Keratinocyte (primary cell): ENCODE results near the gene PCP4L1. TPM values are rescaled to one million over a fixed set of nuclear protein-coding genes. Genes with fewer than 3 reads are reported as not detected.

ENCODE experiments used
- DNase-seq: peaks from one replicate; pipeline ENCODE4 v3.0.0-alpha.2; 2011; ENCODE audit warnings: low read depth, missing footprints, low spot score
- FAIRE-seq: peaks from 2 replicates; lab custom pipeline; 2011; peaks lifted over from hg19 to GRCh38; lab: Jason Lieb, UNC
- H2AFZ ChIP-seq: 2 replicates; pipeline ENCODE4 v1.6.0; 2012; ENCODE audit warnings: low read length, control low read depth, inconsistent platforms; ENCODE audit not compliant: control insufficient read depth
- H3K27ac ChIP-seq: 2 replicates; pipeline ENCODE4 v1.5.1; 2011; ENCODE audit warnings: low read length; ENCODE audit not compliant: control insufficient read depth, insufficient read depth
- H3K27me3 ChIP-seq: 3 replicates; pipeline ENCODE4 v1.6.0; 2011; ENCODE audit warnings: low read length; ENCODE audit not compliant: control insufficient read depth, insufficient read depth; ENCODE audit errors: extremely low read depth
- H3K36me3 ChIP-seq, 2 experiments: 2 replicates in 1 of 2; 3 replicates in 1 of 2; pipeline ENCODE4 v1.5.1; 2011; ENCODE audit warnings: low read length in 2 of 2, mild to moderate bottlenecking in 1 of 2; ENCODE audit not compliant: control insufficient read depth in 2 of 2, insufficient read depth in 2 of 2; ENCODE audit errors: extremely low read depth in 1 of 2
- H3K4me1 ChIP-seq: 3 replicates; pipeline ENCODE4 v1.5.1; 2011; ENCODE audit warnings: low read length; ENCODE audit not compliant: control insufficient read depth, insufficient read depth; ENCODE audit errors: extremely low read depth
- H3K4me2 ChIP-seq: 3 replicates; pipeline ENCODE4 v1.6.0; 2011; ENCODE audit warnings: low read depth, low read length; ENCODE audit not compliant: control insufficient read depth, insufficient read depth; ENCODE audit errors: extremely low read depth
- H3K4me3 ChIP-seq, 3 experiments: fragments of 200-600 bp in 1 of 3; sonication (generic) in 1 of 3; 2 replicates in 2 of 3; 3 replicates in 1 of 3; pipeline ENCODE4 v1.5.1; 2011 to 2016; ENCODE audit warnings: low read length in 3 of 3, mild to moderate bottlenecking in 3 of 3, control low read depth in 2 of 3, inconsistent platforms in 1 of 3, low read depth in 1 of 3, mixed read lengths in 1 of 3, mixed run types in 1 of 3, moderate library complexity in 1 of 3; ENCODE audit not compliant: control insufficient read depth in 2 of 3, insufficient read depth in 2 of 3; ENCODE audit errors: extremely low read depth in 1 of 3
- H3K79me2 ChIP-seq: 2 replicates; pipeline ENCODE4 v1.6.0; 2012; ENCODE audit warnings: low read length; ENCODE audit not compliant: control insufficient read depth, insufficient read depth
- H3K9ac ChIP-seq: 3 replicates; pipeline ENCODE4 v1.6.0; 2011; ENCODE audit warnings: low read length; ENCODE audit not compliant: control insufficient read depth, insufficient read depth; ENCODE audit errors: extremely low read depth
- H3K9me1 ChIP-seq: 3 replicates; pipeline ENCODE4 v1.6.0; 2011; ENCODE audit warnings: low read length; ENCODE audit not compliant: control insufficient read depth, insufficient read depth; ENCODE audit errors: extremely low read depth
- H3K9me3 ChIP-seq: 2 replicates; pipeline ENCODE4 v1.5.1; 2012; ENCODE audit warnings: low read depth, low read length; ENCODE audit not compliant: control insufficient read depth
- H4K20me1 ChIP-seq: 3 replicates; pipeline ENCODE4 v1.6.0; 2011; ENCODE audit warnings: low read length; ENCODE audit not compliant: control insufficient read depth, insufficient read depth; ENCODE audit errors: extremely low read depth
- EZH2 ChIP-seq: IDR thresholded peaks from one replicate; pipeline ENCODE4 v1.6.1; 2012; ENCODE audit warnings: inconsistent platforms, mild to moderate bottlenecking, low read length, moderate library complexity
- dilution Hi-C: fragments of 300-500 bp; cut with MboI; formaldehyde crosslinking; loops from one replicate; pipeline ENCODE4 v1.7.0; 2020; ENCODE audit warnings: low sequenced_read_pairs; ENCODE audit not compliant: extremely low pct_ligation_motif_present
- polyA plus RNA-seq, 5 experiments: library from polyadenylated mRNA; depleted of rRNA in 3 of 5; stranded (reverse) in 3 of 5; stranded (forward) in 1 of 5; unstranded in 1 of 5; fragments of >200 nt; gene quantifications; 1 replicate in 1 of 5; 2 replicates in 3 of 5; 3 replicates in 1 of 5; pipeline versions ENCODE4 v1.2.1 to v1.2.3, GENCODE V29; 2011 to 2012; ENCODE audit warnings: missing spikeins in 2 of 5, low read depth in 1 of 5, low replicate concordance in 1 of 5
- TF ChIP-seq, protein P1 (sequence below), 3 experiments: IDR thresholded peaks in 1 of 3; conservative IDR thresholded peaks in 1 of 3; optimal IDR thresholded peaks in 1 of 3; 2 replicates in 2 of 3; 3 replicates in 1 of 3; pipeline versions ENCODE3 to v1.5.1; 2011; ENCODE audit warnings: low read length in 3 of 3, mild to moderate bottlenecking in 3 of 3, moderate library complexity in 2 of 3, control low read depth in 1 of 3, inconsistent platforms in 1 of 3; ENCODE audit not compliant: insufficient read depth in 2 of 3; ENCODE audit errors: extremely low read depth in 1 of 3

The PCP4L1 gene
- polyA plus RNA-seq, 1 donor (not counting 4 experiments of a cell fraction or from before 2014, with no cell fraction given): 0.04 TPM

DNA sequence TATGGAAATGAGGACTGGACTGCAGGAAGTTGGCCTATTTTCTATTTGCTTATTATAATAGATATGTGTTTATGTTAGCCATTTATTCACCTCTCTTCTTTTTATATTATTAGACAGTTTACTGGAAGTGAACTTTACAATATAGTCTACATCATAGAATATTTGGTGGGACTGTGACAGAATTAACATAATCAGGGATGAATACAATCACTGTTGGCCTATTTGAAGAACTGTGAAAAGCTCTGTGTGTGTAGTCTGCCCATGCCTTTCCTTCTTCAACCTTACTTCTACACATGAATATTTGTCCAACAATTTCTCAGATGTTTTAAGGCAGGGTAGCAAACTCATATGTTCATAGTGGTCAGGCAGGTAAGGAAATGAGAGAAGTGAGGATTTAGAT is 38.9 kb downstream of the PCP4L1 start:
- FAIRE-seq (no peak), DNase-seq (no peak)
- H3K27me3 ChIP-seq: no peaks in the 10 kb centered on the region
- H3K4me3 ChIP-seq: no peak overlapping the region
- no peak overlapping the region for H3K9ac ChIP-seq
- no peak for TF ChIP-seq EZH2
- TF ChIP-seq, protein P1, sequence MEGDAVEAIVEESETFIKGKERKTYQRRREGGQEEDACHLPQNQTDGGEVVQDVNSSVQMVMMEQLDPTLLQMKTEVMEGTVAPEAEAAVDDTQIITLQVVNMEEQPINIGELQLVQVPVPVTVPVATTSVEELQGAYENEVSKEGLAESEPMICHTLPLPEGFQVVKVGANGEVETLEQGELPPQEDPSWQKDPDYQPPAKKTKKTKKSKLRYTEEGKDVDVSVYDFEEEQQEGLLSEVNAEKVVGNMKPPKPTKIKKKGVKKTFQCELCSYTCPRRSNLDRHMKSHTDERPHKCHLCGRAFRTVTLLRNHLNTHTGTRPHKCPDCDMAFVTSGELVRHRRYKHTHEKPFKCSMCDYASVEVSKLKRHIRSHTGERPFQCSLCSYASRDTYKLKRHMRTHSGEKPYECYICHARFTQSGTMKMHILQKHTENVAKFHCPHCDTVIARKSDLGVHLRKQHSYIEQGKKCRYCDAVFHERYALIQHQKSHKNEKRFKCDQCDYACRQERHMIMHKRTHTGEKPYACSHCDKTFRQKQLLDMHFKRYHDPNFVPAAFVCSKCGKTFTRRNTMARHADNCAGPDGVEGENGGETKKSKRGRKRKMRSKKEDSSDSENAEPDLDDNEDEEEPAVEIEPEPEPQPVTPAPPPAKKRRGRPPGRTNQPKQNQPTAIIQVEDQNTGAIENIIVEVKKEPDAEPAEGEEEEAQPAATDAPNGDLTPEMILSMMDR (optimal IDR thresholded peaks at IDR 0.05 in 1 of 3, IDR thresholded peaks at IDR 0.05 in 1 of 3, conservative IDR thresholded peaks at IDR 0.05 in 1 of 3; ENCODE audit: extremely low read depth in 1 of 3, insufficient read depth in 2 of 3, low read length in 3 of 3): no peak
- H3K9me1 ChIP-seq: no peaks in the 10 kb centered on the region
- H3K79me2 ChIP-seq: no peaks in the 10 kb centered on the region
- no peak overlapping the region for H3K4me2 ChIP-seq
- H3K4me1 ChIP-seq: no peaks in the 10 kb centered on the region
- H3K9me3 ChIP-seq: no peaks in the 10 kb centered on the region
- H2AFZ ChIP-seq: no peak overlapping the region
- no peaks in the 10 kb centered on the region for H4K20me1 ChIP-seq
- no peaks in the 10 kb centered on the region for H3K36me3 ChIP-seq
- dilution Hi-C loops: no loop called here
- no peak overlapping the region for H3K27ac ChIP-seq

DNA sequence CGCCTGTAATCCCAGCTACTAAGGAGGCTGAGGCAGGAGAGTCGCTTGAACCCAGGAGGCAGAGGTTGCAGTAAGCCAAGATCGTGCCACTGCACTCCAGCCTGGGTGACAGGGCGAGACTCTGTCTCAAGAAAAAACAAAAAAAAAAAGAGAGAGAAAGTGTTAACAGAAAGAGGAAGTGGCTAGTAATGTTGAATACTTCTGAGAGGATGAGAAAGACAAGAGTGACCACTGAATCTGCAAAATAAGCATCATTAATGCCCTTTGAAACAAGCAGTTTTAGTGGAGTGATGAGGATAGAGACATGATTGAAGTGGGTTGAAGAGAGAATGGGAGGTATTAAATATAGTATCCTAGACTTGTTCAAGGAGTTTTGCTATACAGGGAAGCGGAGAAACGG is 39.6 kb downstream of the PCP4L1 start:
- Histone ChIP-seq H3K4me3 (no peak overlapping the region), H3K9ac (no peak overlapping the region), H3K4me2 (no peak overlapping the region), H3K79me2 (no peaks in the 10 kb centered on the region), H3K9me3 (no peaks in the 10 kb centered on the region), H2AFZ (no peak overlapping the region), H3K9me1 (no peaks in the 10 kb centered on the region), H3K27ac (no peak overlapping the region), H3K4me1 (no peaks in the 10 kb centered on the region), H3K27me3 (no peaks in the 10 kb centered on the region), H4K20me1 (no peaks in the 10 kb centered on the region), H3K36me3 (no peaks in the 10 kb centered on the region)
- no peak for TF ChIP-seq EZH2
- TF ChIP-seq, protein P1 (optimal IDR thresholded peaks at IDR 0.05 in 1 of 3, IDR thresholded peaks at IDR 0.05 in 1 of 3, conservative IDR thresholded peaks at IDR 0.05 in 1 of 3; ENCODE audit: extremely low read depth in 1 of 3, insufficient read depth in 2 of 3, low read length in 3 of 3): no peak
- no peak for DNase-seq
- dilution Hi-C loops: no loop called here
- no peak for FAIRE-seq
